Measurements from ENCODE around the gene DIP2B.

The DIP2B gene

GRCh38 chr12:50686976-50687375, 182.2 kb downstream of the DIP2B start:
- H3K4me1 ChIP-seq: peaks cover 37% of the 10 kb centered on the region
- H3K36me3 ChIP-seq (replicated peaks): no peaks in the 10 kb centered on the region
- in situ Hi-C loops (cut with MboI; ENCODE audit: low sequenced_read_pairs): no loop called here
- H3K9me3 ChIP-seq: no peaks in the 10 kb centered on the region
- H3K27me3 ChIP-seq (ENCODE audit: low read depth): no peaks in the 10 kb centered on the region
- peak; percentile 53 to 95 for DNase-seq (ENCODE audit: low spot score in 2 of 2)
- no peak overlapping the region for H3K4me3 ChIP-seq

GRCh38 chr12:50689437-50689836, 184.7 kb downstream of the DIP2B start:
- Histone ChIP-seq H3K4me3 (no peak overlapping the region), H3K4me1 (peaks cover 37% of the 10 kb centered on the region), H3K9me3 (no peaks in the 10 kb centered on the region), H3K27me3 (ENCODE audit: low read depth) (no peaks in the 10 kb centered on the region), H3K36me3 (replicated peaks) (peaks cover 6% of the 10 kb centered on the region; the same call in 1 of the 2 replicates)
- in situ Hi-C loops (cut with MboI; ENCODE audit: low sequenced_read_pairs): no loop called here
- DNase-seq (ENCODE audit: low spot score in 2 of 2): peak; percentile 23 to 46

GRCh38 chr12:50690925-50691324, 186.1 kb downstream of the DIP2B start:
- no peaks in the 10 kb centered on the region for H3K27me3 ChIP-seq (ENCODE audit: low read depth)
- in situ Hi-C loops (cut with MboI; ENCODE audit: low sequenced_read_pairs): no loop called here
- peaks cover 28% of the 10 kb centered on the region for H3K4me1 ChIP-seq
- no peak overlapping the region for H3K4me3 ChIP-seq
- H3K9me3 ChIP-seq: no peaks in the 10 kb centered on the region
- H3K36me3 ChIP-seq (replicated peaks): peaks cover 11% of the 10 kb centered on the region
- DNase-seq (ENCODE audit: low spot score in 2 of 2): peak; percentile 48 to 54

- Histone ChIP-seq H3K9me3 (no peaks in the 10 kb centered on the region), H3K36me3 (replicated peaks) (peaks cover 45% of the 10 kb centered on the region), H3K27me3 (ENCODE audit: low read depth) (no peaks in the 10 kb centered on the region), H3K4me3 (no peak overlapping the region), H3K4me1 (peaks cover 4% of the 10 kb centered on the region)
- DNase-seq (ENCODE audit: low spot score in 2 of 2): no peak
- in situ Hi-C loops (cut with MboI; ENCODE audit: low sequenced_read_pairs): no loop called here
Observed at GRCh38 chr12:50695961-50696360, 191.2 kb downstream of the DIP2B start.

GRCh38 chr12:50696931-50697330, 192.1 kb downstream of the DIP2B start:
- in situ Hi-C loops (cut with MboI; ENCODE audit: low sequenced_read_pairs): no loop called here
- DNase-seq (ENCODE audit: low spot score in 2 of 2): no peak
- peaks cover 48% of the 10 kb centered on the region for H3K36me3 ChIP-seq (replicated peaks)

GRCh38 chr12:50699154-50699553, 194.4 kb downstream of the DIP2B start:
- H3K27me3 ChIP-seq (ENCODE audit: low read depth): no peaks in the 10 kb centered on the region
- in situ Hi-C loops (cut with MboI; ENCODE audit: low sequenced_read_pairs): no loop called here
- H3K4me3 ChIP-seq: no peak overlapping the region
- H3K9me3 ChIP-seq: no peaks in the 10 kb centered on the region
- no peak for DNase-seq (ENCODE audit: low spot score in 2 of 2)
- no peaks in the 10 kb centered on the region for H3K4me1 ChIP-seq
- H3K36me3 ChIP-seq (replicated peaks): peaks cover 45% of the 10 kb centered on the region

More at GRCh38 chr12:50696931-50697330, 192.1 kb downstream of the DIP2B start:
- no peaks in the 10 kb centered on the region for H3K4me1 ChIP-seq
- no peaks in the 10 kb centered on the region for H3K9me3 ChIP-seq
- H3K4me3 ChIP-seq: no peak overlapping the region
- H3K27me3 ChIP-seq (ENCODE audit: low read depth): no peaks in the 10 kb centered on the region

- Histone ChIP-seq H3K27me3 (ENCODE audit: low read depth) (no peaks in the 10 kb centered on the region), H3K4me1 (no peaks in the 10 kb centered on the region), H3K4me3 (no peak overlapping the region), H3K36me3 (replicated peaks) (peaks cover 47% of the 10 kb centered on the region), H3K9me3 (no peaks in the 10 kb centered on the region)
- no peak for DNase-seq (ENCODE audit: low spot score in 2 of 2)
- in situ Hi-C loops (cut with MboI; ENCODE audit: low sequenced_read_pairs): no loop called here
Observed at GRCh38 chr12:50699940-50700339, 195.2 kb downstream of the DIP2B start.

- in situ Hi-C loops (cut with MboI; ENCODE audit: low sequenced_read_pairs): no loop called here
- Histone ChIP-seq H3K36me3 (replicated peaks) (peaks cover 44% of the 10 kb centered on the region), H3K4me3 (no peak overlapping the region)
Observed at GRCh38 chr12:50706606-50707005, 201.8 kb downstream of the DIP2B start.

GRCh38 chr12:50707396-50707795, 202.6 kb downstream of the DIP2B start:
- no peak for DNase-seq (ENCODE audit: low spot score in 2 of 2)
- H3K9me3 ChIP-seq: no peaks in the 10 kb centered on the region
- in situ Hi-C loops (cut with MboI; ENCODE audit: low sequenced_read_pairs): no loop called here
- H3K27me3 ChIP-seq (ENCODE audit: low read depth): no peaks in the 10 kb centered on the region
- no peak overlapping the region for H3K4me3 ChIP-seq
- H3K36me3 ChIP-seq (replicated peaks): peaks cover 46% of the 10 kb centered on the region
- no peaks in the 10 kb centered on the region for H3K4me1 ChIP-seq

More at GRCh38 chr12:50706606-50707005, 201.8 kb downstream of the DIP2B start:
- Histone ChIP-seq H3K4me1 (no peaks in the 10 kb centered on the region), H3K9me3 (no peaks in the 10 kb centered on the region), H3K27me3 (ENCODE audit: low read depth) (no peaks in the 10 kb centered on the region)
- DNase-seq (ENCODE audit: low spot score in 2 of 2): no peak

GRCh38 chr12:50708631-50709030, 203.8 kb downstream of the DIP2B start:
- peaks cover 46% of the 10 kb centered on the region for H3K36me3 ChIP-seq (replicated peaks)
- no peak for DNase-seq (ENCODE audit: low spot score in 2 of 2)
- in situ Hi-C loops (cut with MboI; ENCODE audit: low sequenced_read_pairs): no loop called here

GRCh38 chr12:50711121-50711520, 206.3 kb downstream of the DIP2B start:
- H3K36me3 ChIP-seq (replicated peaks): peaks cover 43% of the 10 kb centered on the region
- DNase-seq (ENCODE audit: low spot score in 2 of 2): no peak
- in situ Hi-C loops (cut with MboI; ENCODE audit: low sequenced_read_pairs): no loop called here
- no peaks in the 10 kb centered on the region for H3K4me1 ChIP-seq
- H3K4me3 ChIP-seq: no peak overlapping the region
- no peaks in the 10 kb centered on the region for H3K9me3 ChIP-seq
- H3K27me3 ChIP-seq (ENCODE audit: low read depth): no peaks in the 10 kb centered on the region

More at GRCh38 chr12:50708631-50709030, 203.8 kb downstream of the DIP2B start:
- Histone ChIP-seq H3K4me1 (no peaks in the 10 kb centered on the region), H3K4me3 (no peak overlapping the region), H3K27me3 (ENCODE audit: low read depth) (no peaks in the 10 kb centered on the region), H3K9me3 (no peaks in the 10 kb centered on the region)

GRCh38 chr12:50715174-50715573, 210.4 kb downstream of the DIP2B start:
- Histone ChIP-seq H3K4me3 (no peak overlapping the region), H3K4me1 (no peaks in the 10 kb centered on the region), H3K9me3 (no peaks in the 10 kb centered on the region), H3K27me3 (ENCODE audit: low read depth) (no peaks in the 10 kb centered on the region), H3K36me3 (replicated peaks) (peaks cover 35% of the 10 kb centered on the region)
- in situ Hi-C loops (cut with MboI; ENCODE audit: low sequenced_read_pairs): no loop called here
- no peak for DNase-seq (ENCODE audit: low spot score in 2 of 2)

GRCh38 chr12:50718760-50719159, 214.0 kb downstream of the DIP2B start:
- Histone ChIP-seq H3K27me3 (ENCODE audit: low read depth) (no peaks in the 10 kb centered on the region), H3K9me3 (no peaks in the 10 kb centered on the region), H3K4me3 (no peak overlapping the region), H3K4me1 (no peaks in the 10 kb centered on the region), H3K36me3 (replicated peaks) (peaks cover 41% of the 10 kb centered on the region)
- in situ Hi-C loops (cut with MboI; ENCODE audit: low sequenced_read_pairs): no loop called here
- DNase-seq (ENCODE audit: low spot score in 2 of 2): no peak

- Histone ChIP-seq H3K4me3 (no peak overlapping the region), H3K9me3 (no peaks in the 10 kb centered on the region), H3K36me3 (replicated peaks) (peaks cover 38% of the 10 kb centered on the region), H3K27me3 (ENCODE audit: low read depth) (no peaks in the 10 kb centered on the region), H3K4me1 (no peaks in the 10 kb centered on the region)
- no peak for DNase-seq (ENCODE audit: low spot score in 2 of 2)
- in situ Hi-C loops (cut with MboI; ENCODE audit: low sequenced_read_pairs): no loop called here
Observed at GRCh38 chr12:50720085-50720484, 215.3 kb downstream of the DIP2B start.

GRCh38 chr12:50720501-50720900, 215.7 kb downstream of the DIP2B start:
- H3K36me3 ChIP-seq (replicated peaks): peaks cover 36% of the 10 kb centered on the region
- DNase-seq (ENCODE audit: low spot score in 2 of 2): no peak

More at GRCh38 chr12:50720501-50720900, 215.7 kb downstream of the DIP2B start:
- Histone ChIP-seq H3K4me1 (no peaks in the 10 kb centered on the region), H3K9me3 (no peaks in the 10 kb centered on the region), H3K27me3 (ENCODE audit: low read depth) (no peaks in the 10 kb centered on the region), H3K4me3 (no peak overlapping the region)
- in situ Hi-C loops (cut with MboI; ENCODE audit: low sequenced_read_pairs): no loop called here

Data from HAP-1 (cell line).